ENCODE results near the gene CPLX4. TPM values are rescaled to one million over a fixed set of nuclear protein-coding genes. Genes with fewer than 3 reads are reported as not detected.
"Not testable (repeated sequence)": the region's sequence is repeated elsewhere in the genome, so short reads cannot be mapped to it uniquely, and the experiment has no call there.

The CPLX4 gene
- total RNA-seq, 1 experiment from 2014 or later = not detected

- DNase-seq (ENCODE audit: low spot score) = peak; percentile 36
Observed at GRCh38 chr18:59270689-59271257, 47.7 kb downstream of the CPLX4 start.

GRCh38 chr18:59269563-59270119 lies 48.8 kb downstream of the CPLX4 start:
- no peak for DNase-seq (ENCODE audit: low spot score)

- DNase-seq (ENCODE audit: low spot score) = no peak
Observed at GRCh38 chr18:59268721-59269562, 49.5 kb downstream of the CPLX4 start.

- no peak for DNase-seq (ENCODE audit: low spot score)
Observed at GRCh38 chr18:59268127-59268720, 50.2 kb downstream of the CPLX4 start.

- DNase-seq (ENCODE audit: low spot score) = no peak
Observed at GRCh38 chr18:59267503-59268126, 50.8 kb downstream of the CPLX4 start.

GRCh38 chr18:59266886-59267502 lies 51.5 kb downstream of the CPLX4 start:
- DNase-seq (ENCODE audit: low spot score) = no peak

GRCh38 chr18:59266459-59266858 lies 52.0 kb downstream of the CPLX4 start:
- no peak for DNase-seq (ENCODE audit: low spot score)

GRCh38 chr18:59265974-59266369 lies 52.5 kb downstream of the CPLX4 start:
- DNase-seq (ENCODE audit: low spot score) = no peak

GRCh38 chr18:59265246-59265973 lies 53.0 kb downstream of the CPLX4 start:
- DNase-seq (ENCODE audit: low spot score) = peak; percentile 21

GRCh38 chr18:59264651-59265245 lies 53.7 kb downstream of the CPLX4 start:
- DNase-seq (ENCODE audit: low spot score) = no peak

GRCh38 chr18:59264121-59264571 lies 54.3 kb downstream of the CPLX4 start:
- DNase-seq (ENCODE audit: low spot score) = no peak

GRCh38 chr18:59263661-59264060 lies 54.8 kb downstream of the CPLX4 start:
- DNase-seq (ENCODE audit: low spot score) = no peak

GRCh38 chr18:59262243-59262642 lies 56.2 kb downstream of the CPLX4 start:
- not testable (repeated sequence) for DNase-seq (ENCODE audit: low spot score)

GRCh38 chr18:59261842-59262241 lies 56.6 kb downstream of the CPLX4 start:
- not testable (repeated sequence) for DNase-seq (ENCODE audit: low spot score)

GRCh38 chr18:59255491-59255890 lies 63.0 kb downstream of the CPLX4 start:
- DNase-seq (ENCODE audit: low spot score) = not testable (repeated sequence)

- peak; percentile 64 for DNase-seq (ENCODE audit: low spot score)
Observed at GRCh38 chr18:59249199-59249774, 69.2 kb downstream of the CPLX4 start.

GRCh38 chr18:59246796-59247195 lies 71.7 kb downstream of the CPLX4 start:
- no peak for DNase-seq (ENCODE audit: low spot score)
